Suppressor macrophage treated with lipopolysaccharide for 1 hour (primary cell): ENCODE data around the gene PA2G4.

Source experiments
- DNase-seq, 3 donors: peaks; one replicate each; pipeline ENCODE4 v3.0.0-alpha.2; 2020 to 2022

PA2G4 gene

GRCh38 chr12:56101045-56101444 is 3.3 kb upstream of the PA2G4 start:
- no peak for DNase-seq

DNA sequence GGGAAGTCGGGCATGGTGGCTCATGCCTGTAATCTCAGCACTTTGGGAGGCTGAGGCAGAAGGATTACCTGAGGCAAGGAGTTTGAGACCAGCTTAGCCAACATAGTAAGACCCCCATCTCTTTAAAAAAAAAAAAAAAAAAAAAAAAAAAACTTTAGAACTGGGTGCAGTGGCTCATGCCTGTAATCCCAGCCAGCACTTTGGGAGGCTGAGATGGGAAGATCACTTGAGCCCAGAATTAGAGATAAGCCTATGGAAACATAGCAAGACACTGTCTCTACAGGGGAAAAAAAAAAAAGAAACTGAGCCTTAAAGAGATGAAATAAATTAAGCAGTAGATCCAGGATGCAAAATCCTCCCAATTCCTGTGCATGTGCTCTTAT is 1.7 kb upstream of the PA2G4 start:
- no peak for DNase-seq

GRCh38 chr12:56103066-56103711 is 1.2 kb upstream of the PA2G4 start:
- no peak for DNase-seq

- DNase-seq, result no peak
These were observed 593 bp upstream of the PA2G4 start for GRCh38 chr12:56103823-56104108.

GRCh38 chr12:56104815-56105608 is 653 bp downstream of the PA2G4 start:
- peak; percentile 32 to 48 (median 37) for DNase-seq

DNA sequence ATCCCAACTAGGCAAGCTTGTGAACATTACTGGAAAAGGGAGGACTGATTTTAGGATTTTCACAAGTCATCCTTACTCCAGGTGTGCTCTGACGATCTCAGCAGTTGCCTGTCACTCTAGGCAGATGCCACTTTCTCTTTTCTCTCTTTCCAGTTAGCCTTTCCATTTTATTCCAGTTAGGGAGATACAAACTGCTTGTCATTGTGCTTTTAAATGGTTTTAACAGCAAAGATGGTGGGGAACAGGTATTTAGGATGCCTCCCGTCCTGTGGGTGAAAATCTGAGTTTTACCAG is 1.2 kb downstream of the PA2G4 start:
- DNase-seq, result no peak

GRCh38 chr12:56107242-56107641 is 2.9 kb downstream of the PA2G4 start:
- DNase-seq, result no peak

GRCh38 chr12:56110571-56110970 is 6.2 kb downstream of the PA2G4 start:
- no peak for DNase-seq

DNA sequence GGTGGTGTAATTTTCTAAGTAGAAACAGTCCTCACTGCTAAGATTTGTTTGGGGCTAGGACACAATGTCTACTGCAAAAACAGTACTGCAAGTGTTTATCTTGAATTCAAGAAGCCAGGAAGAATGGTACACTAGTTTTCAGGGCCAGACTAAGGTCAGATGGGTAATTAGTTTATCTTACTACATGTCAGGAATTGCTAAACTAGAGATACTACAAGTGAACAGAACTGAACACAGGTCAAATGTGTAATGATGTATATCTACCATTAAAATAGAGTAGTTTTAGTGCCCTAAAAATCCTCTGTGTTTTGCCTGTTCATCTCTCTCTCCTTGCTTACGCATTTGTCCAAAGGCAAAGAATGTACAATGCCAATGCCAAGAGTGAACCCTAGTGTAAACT is 9.7 kb downstream of the PA2G4 start:
- DNase-seq, result no peak

DNA sequence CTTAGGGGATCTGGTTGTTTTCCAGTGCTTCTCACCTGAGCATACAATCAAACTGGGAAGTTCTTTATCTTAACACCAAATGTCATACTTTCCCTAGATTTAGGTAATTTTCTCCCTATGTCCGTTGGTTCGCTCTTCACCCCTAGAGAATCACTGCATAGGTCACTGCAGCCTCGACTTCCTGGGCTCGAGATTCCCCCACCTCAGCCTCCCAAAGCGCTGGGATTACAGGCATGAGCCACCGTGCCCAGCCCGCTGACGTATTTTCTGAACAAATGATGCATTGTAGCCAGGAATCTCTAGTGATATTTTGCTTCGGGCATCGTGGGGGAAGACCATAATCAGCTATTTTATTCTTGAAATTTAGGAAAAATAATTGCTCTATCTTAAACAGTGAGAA is 11.0 kb downstream of the PA2G4 start:
- no peak for DNase-seq

DNA sequence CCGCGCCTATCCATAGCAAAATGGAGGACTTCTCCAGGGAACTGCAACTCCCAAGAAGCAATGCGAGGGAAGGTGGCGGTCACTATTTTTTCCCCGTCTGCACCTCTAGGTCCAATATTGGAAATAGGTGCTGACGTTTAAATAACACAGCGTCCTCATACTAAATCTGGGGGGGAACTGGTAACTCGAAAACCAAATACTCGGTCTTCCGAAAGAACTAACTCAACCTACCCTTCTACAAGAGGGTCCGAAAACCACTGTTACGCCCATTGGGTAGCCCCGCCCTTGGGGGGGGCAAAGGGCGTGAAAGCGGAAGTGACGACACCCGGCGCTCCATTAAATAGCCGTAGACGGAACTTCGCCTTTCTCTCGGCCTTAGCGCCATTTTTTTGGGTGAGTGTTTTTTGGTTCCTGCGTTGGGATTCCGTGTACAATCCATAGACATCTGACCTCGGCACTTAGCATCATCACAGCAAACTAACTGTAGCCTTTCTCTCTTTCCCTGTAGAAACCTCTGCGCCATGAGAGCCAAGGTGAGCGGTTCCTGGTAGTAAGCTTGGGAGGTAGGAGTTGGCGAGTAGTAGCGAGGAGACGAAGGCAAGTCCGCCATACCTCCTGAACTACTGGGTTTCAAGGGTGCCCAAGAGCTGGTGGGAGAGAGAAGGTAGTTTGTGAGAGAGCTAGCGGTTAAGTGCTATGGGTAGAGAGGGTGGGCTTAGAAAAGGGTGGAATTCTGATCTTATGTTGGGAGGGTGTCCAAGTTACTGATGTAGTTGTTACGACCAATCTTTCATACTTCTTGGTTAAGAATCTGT is 12.1 kb downstream of the PA2G4 start, which contains the start of gene RPL41:
TSS of gene RPL41 (plus strand) at position 367 of the 815 bp plus-strand sequence.
- peak; percentile 96 to 98 (median 98) for DNase-seq

GRCh38 chr12:56117082-56117706 is 12.8 kb downstream of the PA2G4 start:
- DNase-seq, result peak in 2 of 3 donors; percentile 6 to 25

DNA sequence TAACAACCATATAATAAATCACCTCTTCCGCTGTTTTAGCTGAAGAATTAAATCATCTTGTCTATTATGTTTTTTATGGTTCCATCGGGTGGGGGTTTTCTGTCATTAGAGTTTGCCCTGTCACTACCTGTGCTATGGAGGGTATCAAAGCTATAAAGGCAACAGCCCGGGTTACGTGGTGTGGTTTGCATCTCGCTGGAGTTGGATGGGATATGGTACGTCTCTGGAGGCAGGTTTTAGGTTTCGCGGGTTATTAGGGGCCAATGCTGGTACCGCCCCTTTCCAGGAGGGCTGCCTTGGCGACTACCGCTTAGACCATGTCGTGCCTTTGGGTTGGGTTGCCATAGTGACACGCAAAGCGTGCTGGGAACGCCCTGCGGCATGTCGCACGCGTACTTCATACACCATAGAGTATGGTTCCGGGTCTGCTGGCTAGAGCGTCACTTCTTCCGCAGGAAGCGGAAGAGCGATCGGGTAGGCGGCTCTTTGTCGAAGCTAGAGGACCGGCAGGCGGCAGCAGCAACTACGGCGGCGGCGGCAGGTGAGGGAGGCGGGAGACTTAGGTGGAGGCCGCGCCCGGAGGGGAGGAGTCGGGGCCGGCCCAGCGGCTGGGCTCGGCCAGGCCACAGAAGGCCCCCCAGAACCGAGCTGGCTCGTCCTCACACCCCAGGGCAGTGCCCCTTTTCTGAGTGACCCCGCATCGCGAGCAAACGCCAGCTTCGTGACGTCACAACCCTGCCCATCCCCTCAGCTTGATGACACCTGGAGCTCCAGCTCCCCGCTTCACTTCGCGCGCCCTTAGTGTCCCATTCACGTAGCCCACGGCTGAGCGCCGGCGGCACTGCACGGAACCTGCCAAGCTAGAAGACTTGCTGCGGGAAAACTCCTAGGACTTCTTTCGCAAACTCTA is 13.7 kb downstream of the PA2G4 start, which contains the start of gene ZC3H10:
TSS of gene ZC3H10 (plus strand) at position 489 of the 910 bp plus-strand sequence. CDS start 2,297 bp downstream, outside the sequence.
- peak; percentile 97 to 99 (median 99) for DNase-seq

DNA sequence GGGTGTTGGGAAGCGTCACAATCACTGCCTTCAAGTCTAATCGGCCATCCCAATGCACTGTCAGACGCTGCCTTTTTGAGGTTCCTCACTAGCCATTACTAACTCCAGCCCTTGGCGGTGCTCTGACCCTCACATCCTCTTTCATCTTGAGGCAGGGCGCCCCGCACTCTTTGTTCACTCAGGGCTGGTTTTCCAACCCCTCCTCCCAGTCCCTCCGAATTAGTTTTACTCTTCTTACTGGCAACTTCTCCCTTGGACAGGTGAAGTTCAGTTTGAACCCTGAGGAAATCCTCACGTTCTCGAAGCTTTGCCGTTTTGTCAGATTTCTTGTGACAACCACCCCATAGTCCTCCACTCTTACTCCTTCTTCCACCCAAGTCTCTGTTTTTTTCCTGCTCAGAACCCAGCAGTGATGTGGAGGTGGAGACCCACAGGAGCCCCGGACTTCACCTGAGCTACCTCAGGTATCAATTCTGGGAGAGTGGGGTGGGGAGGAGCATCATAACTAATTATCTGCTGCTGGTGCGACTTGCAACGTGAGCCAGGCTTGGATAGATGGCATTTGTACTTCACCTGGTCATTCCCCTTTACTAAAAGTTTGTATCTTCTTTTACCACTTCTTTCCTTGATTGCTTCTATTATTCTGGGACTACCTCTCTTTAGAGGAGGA is 14.5 kb downstream of the PA2G4 start:
- peak; percentile 55 to 65 (median 55) for DNase-seq

DNA sequence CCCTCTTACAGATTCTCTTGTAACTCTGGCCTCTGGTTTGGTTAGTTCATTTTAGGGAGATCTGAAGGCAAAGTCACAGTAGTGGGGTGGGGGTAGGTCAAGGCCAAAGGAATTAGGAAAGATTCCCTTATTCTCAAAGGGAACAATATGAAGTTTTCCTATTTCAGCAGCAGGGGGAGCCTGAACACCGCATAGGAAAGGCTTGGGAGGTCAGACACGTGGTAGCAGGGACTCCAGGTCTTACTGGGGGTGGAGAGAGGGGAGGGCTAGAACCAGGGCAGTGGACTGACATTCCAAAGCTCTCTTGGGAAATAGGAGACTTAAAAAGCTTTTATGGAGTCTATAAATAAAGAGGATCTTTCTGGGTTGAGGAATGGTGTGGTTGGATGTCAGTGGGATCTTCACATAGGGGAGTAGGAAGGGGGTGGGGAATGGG is 15.0 kb downstream of the PA2G4 start:
- peak; percentile 89 to 93 (median 90) for DNase-seq

GRCh38 chr12:56120158-56120846 is 15.9 kb downstream of the PA2G4 start:
- no peak for DNase-seq

- no peak for DNase-seq
These were observed 17.0 kb downstream of the PA2G4 start for GRCh38 chr12:56121204-56121870.

GRCh38 chr12:56122637-56123036 is 18.3 kb downstream of the PA2G4 start:
- DNase-seq, result no peak

- DNase-seq, result peak in 1 of 3 donors; percentile 9
These were observed 19.8 kb downstream of the PA2G4 start for GRCh38 chr12:56124133-56124532.

DNA sequence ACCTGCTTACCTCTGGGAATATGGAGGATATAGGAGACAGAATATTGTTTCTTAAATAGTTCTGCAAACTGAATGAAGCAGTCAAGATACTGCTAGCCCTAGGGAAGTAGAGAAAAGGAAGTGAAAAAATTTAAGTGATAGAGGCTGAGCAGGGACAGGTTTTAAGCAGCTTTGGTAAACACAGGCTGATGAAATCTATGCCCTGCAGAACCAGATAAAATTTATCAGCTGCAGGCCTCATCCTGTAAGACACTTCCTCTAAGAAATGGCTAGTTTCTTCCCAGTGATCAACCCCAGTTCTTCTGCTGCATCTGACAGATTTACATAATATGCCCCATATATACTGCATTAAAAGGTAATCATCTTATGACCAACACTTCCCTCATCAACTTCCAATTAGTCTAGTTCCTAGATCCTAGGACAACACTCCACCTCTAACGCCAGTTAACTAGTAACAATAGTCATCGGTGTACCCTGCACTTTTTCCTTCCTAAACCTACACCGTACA is 22.4 kb downstream of the PA2G4 start:
- DNase-seq, result peak; percentile 36 to 58 (median 47)
